GM21529 (cell line): ENCODE results near the gene OR8G5.
"Not testable (repeated sequence)": the region's sequence is repeated elsewhere in the genome, so short reads cannot be mapped to it uniquely, and the experiment has no call there.

Experiments used
- ATAC-seq: cut with Tn5 transposase; IDR thresholded peaks from one replicate; pipeline ENCODE4 v1.9.1; 2021; ENCODE audit not compliant: unreplicated experiment

The OR8G5 gene, protein sequence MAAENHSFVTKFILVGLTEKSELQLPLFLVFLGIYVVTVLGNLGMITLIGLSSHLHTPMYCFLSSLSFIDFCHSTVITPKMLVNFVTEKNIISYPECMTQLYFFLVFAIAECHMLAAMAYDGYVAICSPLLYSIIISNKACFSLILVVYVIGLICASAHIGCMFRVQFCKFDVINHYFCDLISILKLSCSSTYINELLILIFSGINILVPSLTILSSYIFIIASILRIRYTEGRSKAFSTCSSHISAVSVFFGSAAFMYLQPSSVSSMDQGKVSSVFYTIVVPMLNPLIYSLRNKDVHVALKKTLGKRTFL

DNA sequence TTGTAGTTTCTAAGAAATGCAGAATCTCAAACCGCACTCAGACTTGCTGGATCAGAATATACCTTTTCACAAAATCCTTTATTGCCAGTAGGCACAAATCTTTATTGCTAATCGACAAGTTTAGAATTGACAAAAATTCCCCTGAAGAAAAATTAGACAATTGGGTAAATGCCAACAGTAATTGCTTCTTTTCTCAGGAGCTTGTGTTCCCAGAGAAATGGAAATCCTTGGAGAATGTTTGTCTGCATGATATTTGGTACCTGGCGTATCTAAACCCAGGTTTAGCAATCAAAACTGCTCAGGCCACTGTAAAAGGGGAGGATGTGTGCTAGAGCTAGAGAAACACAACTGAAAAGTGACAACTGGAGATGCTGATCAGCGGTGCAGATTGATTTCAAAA lies at the start of gene OR8G5:
TSS of gene OR8G5 (plus strand) at position 301 of the 400 bp plus-strand sequence. CDS start 8,556 bp downstream, outside the sequence.
- no peak for ATAC-seq

- ATAC-seq = no peak
Measured at GRCh38 chr11:124207102-124207792, 48.9 kb upstream of the OR8G5 start.

DNA sequence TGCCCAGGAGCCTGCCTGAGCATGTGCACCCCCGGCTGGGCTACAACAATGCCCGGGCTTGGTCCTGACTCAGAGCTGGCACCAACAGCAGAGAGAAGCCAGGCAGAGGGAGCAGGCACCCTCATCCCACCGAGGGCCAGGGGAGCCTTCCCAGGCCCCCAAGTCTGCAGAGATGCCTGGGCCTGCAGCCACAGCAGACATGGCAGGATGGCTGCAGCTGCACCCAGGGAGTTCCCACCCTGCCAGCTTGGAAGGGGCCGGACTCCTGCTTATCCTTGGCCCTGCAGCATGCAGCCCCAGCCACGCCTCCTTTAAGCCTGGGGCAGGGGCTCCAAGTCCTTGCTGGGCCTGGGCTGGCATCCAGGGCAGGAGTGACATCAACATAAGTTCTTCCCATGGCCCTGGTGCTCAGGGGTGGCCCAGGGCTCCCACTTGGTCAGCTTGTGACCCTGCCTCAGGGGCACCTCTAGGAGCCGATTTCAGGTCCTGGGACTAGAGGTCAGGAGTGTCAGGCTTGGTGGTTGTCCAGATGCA lies 46.3 kb upstream of the OR8G5 start:
- ATAC-seq = no peak

DNA sequence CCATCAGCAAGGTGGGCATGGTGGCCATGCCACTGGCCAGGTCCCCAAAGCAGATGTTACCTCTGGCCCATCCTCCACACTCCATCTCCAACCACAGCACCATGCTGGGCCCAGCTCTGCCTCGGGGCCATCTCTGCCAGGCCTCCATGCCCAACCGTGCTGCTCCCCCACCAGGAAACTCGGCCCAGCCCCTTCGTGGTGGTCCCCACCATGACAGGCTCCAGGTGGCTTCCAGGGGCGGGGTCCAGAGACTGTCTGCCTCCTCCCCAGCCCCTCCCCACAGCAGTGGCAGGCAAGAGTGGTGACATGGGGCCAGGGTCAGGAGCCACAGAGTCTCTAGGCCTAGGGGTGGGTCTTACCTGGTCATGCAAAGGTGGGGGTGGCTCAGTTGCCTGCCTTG lies 45.8 kb upstream of the OR8G5 start:
- ATAC-seq = no peak

- no peak for ATAC-seq
Measured at GRCh38 chr11:124211321-124211720, 44.9 kb upstream of the OR8G5 start.

DNA sequence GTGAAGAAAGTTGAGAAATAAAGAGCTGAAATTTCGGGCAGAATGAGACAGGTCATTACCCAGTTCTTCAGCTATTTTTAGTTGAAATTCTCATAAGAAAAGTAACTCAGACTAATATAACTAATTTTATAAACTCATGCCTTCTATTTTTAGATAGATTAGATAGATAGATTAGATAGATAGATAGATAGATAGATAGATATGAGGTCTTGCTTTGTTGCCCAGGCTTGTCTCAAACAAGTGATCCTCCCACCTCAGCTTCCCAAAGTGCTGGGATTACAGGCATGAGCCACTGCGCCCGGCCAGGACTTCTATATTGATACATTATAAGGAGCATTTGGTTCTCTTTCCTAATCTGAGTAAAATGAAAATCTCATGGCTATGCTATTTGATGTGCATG lies 42.1 kb upstream of the OR8G5 start:
- ATAC-seq = no peak

GRCh38 chr11:124219126-124219525 lies 37.0 kb upstream of the OR8G5 start:
- no peak for ATAC-seq

DNA sequence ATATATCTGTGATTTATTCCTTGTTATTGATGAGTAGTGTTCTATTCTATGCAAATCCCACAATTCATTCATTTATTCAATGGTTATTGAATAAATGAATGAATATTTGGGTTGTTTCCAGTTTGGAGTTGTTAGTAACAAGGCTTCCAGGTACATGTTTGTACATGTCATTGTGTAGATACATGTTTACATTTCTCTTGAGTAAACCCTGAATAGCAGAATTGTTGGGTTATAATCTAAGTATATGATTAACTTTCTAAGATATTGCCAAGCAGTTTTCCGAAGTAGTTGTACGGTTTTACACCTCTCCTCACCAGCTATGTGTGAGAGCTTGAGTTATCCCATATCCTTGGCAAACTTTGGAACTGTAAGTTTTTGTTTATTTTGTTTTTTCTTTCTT lies 33.8 kb upstream of the OR8G5 start:
- ATAC-seq = no peak

- ATAC-seq = not testable (repeated sequence)
Measured at GRCh38 chr11:124224618-124225423, 31.4 kb upstream of the OR8G5 start.

GRCh38 chr11:124225471-124225870 lies 30.7 kb upstream of the OR8G5 start:
- no peak for ATAC-seq

DNA sequence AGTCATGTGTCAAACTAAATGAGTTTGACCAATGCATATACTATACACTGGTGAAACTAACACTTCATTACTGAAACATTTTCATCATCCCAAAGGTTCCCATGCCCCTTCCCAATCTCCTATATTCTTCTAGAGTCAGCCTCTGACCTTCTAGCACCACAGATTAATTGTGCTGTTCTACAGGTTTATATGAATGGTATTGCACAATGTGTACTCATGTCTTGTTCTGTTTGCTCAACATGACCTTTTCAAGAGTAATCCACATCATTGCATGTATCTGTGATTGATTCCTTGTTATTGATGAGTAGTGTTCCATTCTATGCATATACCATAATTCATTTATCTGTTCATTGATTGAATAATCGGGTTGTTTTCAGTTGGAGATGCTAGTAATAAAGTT lies 22.8 kb upstream of the OR8G5 start:
- ATAC-seq = no peak

- no peak for ATAC-seq
Measured at GRCh38 chr11:124238512-124238911, 17.7 kb upstream of the OR8G5 start.

DNA sequence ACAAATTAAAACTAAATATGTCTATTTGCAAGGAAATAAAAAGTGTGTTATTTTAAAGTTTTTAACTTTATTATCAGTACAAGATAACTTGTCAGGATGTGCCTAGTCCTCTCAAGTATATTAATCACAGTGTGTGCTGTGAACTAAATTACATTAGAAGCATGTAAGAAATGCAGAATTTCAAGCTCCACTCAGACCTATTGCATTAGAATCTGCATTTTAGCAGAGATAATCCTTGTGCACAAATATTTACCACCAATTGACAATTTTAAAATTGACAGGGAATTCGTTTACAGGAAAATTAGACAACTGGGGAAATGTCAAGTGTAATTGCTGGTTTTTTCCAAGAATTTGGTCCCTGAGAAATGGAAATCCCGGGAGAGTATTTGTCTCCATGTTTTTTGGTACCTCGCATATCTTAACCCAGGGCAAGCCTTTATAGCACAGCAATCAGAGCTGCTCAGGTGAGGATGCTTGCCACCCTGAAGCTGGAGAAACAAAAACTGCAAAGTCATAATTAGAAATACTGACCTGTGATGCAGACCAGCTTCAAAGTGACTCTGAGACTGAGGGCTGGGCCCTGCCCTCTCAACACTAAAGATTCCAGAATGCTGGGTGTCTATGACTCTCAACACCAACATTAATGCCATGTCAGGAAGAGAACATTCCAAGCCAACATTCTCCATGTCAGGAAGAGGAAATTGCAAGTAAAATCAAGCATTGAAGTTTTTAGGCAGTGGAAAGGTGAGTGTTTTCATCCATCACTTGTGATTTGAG lies 15.4 kb upstream of the OR8G5 start, which contains the start of gene OR8G1:
TSS of gene OR8G1 (plus strand) at position 475 of the 777 bp plus-strand sequence. CDS start 8,581 bp downstream, outside the sequence.
- no peak for ATAC-seq

- ATAC-seq = not testable (repeated sequence)
Measured at GRCh38 chr11:124249869-124250268, 6.3 kb upstream of the OR8G5 start.

- not testable (repeated sequence) for ATAC-seq
Measured at GRCh38 chr11:124265041-124265440, 8.9 kb downstream of the OR8G5 start.

DNA sequence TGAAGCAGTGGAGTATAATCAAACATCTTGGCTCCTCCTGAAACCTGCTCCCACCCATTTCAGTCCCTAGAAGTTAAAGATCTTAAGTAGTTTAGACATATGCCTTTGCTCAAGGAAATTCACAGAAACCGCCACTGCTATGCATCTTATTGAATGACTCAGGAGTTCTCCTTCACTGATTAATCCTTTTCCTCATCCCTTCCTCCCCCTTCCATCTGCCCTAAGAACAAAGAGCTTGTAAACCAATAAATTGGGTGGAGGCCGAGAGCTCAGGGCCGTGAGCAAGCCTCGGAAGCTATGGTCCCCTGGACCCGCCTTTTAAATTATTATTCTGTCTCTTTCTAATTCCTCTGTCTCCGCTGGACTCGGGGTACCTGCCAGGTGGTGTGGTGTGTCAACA lies 14.7 kb downstream of the OR8G5 start:
- ATAC-seq = not testable (repeated sequence)

DNA sequence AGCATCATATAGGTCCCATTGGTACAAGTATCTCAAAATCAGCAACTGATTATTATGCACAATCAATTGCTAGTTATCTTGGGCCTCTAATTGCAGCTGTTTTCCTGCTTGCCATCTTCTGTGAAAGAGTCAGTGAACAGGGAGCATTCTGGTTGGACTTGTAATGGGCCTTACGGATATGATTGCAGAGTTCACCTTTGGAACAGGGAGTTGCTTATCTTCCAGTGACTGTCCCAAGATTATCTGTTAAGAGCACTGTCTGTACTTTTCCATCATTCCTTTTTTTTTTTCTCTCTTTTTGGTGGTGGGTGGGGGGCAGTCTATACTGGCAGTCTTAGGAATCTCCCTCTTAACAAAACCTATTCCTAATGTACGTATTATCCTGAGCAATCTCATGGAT lies 17.8 kb downstream of the OR8G5 start:
- no peak for ATAC-seq

GRCh38 chr11:124276081-124276480 lies 19.9 kb downstream of the OR8G5 start:
- ATAC-seq = no peak

DNA sequence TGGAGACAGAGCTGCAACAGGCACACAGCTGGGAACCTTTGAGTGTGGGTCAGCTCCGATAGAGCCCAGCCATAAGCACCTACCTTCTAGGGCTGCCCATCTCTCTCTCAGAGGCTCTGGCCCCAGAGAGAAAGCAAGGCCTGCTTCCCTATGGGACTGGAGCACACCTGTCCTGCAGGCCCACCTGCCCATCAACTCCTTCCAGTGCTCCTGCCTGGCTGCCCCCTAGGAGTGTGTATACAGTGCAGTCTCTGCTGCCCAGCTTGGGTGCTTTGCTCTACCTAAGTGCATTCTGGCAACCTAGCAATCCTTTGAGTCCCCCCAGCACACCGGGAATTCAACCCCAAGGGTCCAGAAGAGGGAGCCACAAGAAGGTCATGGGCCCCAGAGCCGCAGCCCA lies 21.0 kb downstream of the OR8G5 start:
- no peak for ATAC-seq

DNA sequence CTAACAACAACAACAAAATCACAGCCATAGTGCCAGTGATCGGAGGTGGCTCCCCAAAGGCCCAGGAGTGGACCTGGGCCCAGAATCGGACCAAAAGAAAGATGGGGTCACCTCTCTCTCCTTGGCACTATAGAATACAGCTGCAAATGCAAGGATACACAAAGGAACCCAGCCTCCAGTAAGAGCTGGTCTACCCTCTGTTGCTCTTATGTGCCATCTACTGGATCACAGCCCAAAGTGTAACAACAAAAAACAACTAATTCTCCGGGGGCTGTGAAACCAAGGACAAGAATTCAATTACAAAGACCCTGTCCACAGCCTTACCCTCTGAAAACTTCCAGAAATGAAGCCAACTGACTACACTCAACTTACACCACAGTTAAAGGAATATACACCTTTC lies 21.6 kb downstream of the OR8G5 start:
- no peak for ATAC-seq

DNA sequence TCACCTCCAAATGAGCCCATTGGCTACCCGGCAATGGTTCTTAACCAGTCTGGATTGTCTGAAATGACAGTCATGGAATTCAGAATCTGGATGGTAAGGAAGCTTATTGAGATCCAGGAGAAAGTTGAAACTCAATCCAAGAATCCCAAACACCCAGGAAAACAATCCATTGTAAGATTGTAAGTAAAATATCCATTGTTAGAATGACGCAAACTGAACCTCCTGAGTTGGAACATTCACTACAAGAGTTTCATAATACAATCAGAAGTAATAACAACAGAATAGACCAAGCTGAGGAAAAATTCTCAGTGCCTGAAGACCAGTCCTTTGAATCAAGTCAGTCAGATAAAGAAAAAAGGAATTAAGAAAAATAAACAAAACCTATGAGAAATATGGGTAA lies 22.1 kb downstream of the OR8G5 start:
- no peak for ATAC-seq
